Body of pancreas (tissue), 4 donors: Measurements from ENCODE around the gene PHF23.

Source experiments
- POLR2A ChIP-seq, 3 donors: fragments of 450-650 bp; IDR thresholded peaks; one replicate each; pipeline ENCODE4 v1.6.1; 2016; ENCODE audit warnings: antibody characterized with exemption in 3 of 3, mild to moderate bottlenecking in 2 of 3
- TF ChIP-seq, protein P1 (sequence below), 7 experiments: fragments of 450-650 bp in 4 of 7; fragments of 200-600 bp in 3 of 7; sonication (generic) in 3 of 7; IDR thresholded peaks; one replicate each; pipeline ENCODE4 v1.5.1; 2016 to 2019; ENCODE audit warnings: antibody characterized with exemption in 7 of 7

DNA sequence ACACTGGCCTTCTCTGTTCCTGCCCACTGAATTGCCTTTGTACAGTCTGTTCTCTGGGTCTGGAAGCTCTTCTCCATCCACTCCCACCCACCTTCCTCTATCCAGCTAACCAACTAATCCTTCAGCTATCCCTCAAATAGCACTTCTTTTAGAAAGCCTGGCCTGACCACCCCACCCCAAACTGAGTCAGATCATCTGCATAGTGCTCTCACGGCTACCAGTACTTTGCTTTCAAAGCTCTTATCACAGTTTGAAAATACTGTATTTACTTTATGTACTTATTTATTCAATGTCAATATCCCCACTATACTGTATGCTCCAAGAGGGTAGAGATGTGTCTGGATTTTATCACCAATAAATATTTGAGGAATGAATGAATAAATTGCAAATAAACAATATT lies 27.5 kb upstream of the PHF23 start:
- TF ChIP-seq, protein P1, sequence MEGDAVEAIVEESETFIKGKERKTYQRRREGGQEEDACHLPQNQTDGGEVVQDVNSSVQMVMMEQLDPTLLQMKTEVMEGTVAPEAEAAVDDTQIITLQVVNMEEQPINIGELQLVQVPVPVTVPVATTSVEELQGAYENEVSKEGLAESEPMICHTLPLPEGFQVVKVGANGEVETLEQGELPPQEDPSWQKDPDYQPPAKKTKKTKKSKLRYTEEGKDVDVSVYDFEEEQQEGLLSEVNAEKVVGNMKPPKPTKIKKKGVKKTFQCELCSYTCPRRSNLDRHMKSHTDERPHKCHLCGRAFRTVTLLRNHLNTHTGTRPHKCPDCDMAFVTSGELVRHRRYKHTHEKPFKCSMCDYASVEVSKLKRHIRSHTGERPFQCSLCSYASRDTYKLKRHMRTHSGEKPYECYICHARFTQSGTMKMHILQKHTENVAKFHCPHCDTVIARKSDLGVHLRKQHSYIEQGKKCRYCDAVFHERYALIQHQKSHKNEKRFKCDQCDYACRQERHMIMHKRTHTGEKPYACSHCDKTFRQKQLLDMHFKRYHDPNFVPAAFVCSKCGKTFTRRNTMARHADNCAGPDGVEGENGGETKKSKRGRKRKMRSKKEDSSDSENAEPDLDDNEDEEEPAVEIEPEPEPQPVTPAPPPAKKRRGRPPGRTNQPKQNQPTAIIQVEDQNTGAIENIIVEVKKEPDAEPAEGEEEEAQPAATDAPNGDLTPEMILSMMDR (IDR thresholded peaks at IDR 0.05) = no peak
- no peak for TF ChIP-seq POLR2A (IDR thresholded peaks at IDR 0.05)
